NB4 (cell line): ENCODE data around the gene GRM7.

ENCODE experiments used
- DNase-seq: peaks from one replicate; pipeline ENCODE4 v3.0.0; 2010; ENCODE audit warnings: low read depth
- H3K4me3 ChIP-seq: one replicate; pipeline ENCODE4 v1.5.1; 2011; ENCODE audit warnings: mild to moderate bottlenecking, low read depth, low read length, moderate library complexity
- MYC ChIP-seq: IDR thresholded peaks from 2 replicates; pipeline ENCODE4 v1.6.1; 2011; ENCODE audit warnings: low read depth, low read length
- POLR2A ChIP-seq: IDR thresholded peaks from 2 replicates; pipeline ENCODE4 v1.6.1; 2011; ENCODE audit warnings: mild to moderate bottlenecking; ENCODE audit not compliant: insufficient read length; ENCODE audit errors: extremely low read depth
- TF ChIP-seq, protein P1 (sequence below): IDR thresholded peaks from 2 replicates; pipeline ENCODE4 v1.6.1; 2011; ENCODE audit warnings: low read depth, low read length
- TF ChIP-seq, protein P2 (sequence below): IDR thresholded peaks from one replicate; pipeline ENCODE4 v1.5.1; 2012; ENCODE audit warnings: low read depth, low read length

The GRM7 gene

DNA sequence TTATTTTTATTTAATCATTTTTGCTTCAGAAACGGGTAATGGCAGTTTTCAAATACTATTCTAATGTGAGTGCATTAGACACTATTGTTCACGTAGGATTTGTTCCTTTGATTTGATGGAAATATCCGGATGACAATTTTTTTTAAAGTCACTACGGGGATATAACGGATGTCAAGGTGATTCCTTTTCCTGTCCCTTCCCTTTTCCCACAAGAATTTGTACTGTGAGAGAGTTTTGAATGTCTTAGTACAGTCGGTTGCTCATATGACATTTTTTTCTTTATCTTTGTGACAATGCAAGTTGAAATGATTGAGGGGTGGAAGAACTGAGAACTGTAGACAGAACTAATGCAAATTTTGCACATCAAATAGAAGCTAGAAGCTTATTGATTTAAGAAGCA lies 209.5 kb downstream of the GRM7 start:
- no peak overlapping the region for H3K4me3 ChIP-seq
- no peak for TF ChIP-seq POLR2A
- TF ChIP-seq, protein P1, sequence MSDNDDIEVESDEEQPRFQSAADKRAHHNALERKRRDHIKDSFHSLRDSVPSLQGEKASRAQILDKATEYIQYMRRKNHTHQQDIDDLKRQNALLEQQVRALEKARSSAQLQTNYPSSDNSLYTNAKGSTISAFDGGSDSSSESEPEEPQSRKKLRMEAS = no peak
- TF ChIP-seq, protein P2, sequence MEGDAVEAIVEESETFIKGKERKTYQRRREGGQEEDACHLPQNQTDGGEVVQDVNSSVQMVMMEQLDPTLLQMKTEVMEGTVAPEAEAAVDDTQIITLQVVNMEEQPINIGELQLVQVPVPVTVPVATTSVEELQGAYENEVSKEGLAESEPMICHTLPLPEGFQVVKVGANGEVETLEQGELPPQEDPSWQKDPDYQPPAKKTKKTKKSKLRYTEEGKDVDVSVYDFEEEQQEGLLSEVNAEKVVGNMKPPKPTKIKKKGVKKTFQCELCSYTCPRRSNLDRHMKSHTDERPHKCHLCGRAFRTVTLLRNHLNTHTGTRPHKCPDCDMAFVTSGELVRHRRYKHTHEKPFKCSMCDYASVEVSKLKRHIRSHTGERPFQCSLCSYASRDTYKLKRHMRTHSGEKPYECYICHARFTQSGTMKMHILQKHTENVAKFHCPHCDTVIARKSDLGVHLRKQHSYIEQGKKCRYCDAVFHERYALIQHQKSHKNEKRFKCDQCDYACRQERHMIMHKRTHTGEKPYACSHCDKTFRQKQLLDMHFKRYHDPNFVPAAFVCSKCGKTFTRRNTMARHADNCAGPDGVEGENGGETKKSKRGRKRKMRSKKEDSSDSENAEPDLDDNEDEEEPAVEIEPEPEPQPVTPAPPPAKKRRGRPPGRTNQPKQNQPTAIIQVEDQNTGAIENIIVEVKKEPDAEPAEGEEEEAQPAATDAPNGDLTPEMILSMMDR = no peak
- TF ChIP-seq MYC = no peak
- no peak for DNase-seq

DNA sequence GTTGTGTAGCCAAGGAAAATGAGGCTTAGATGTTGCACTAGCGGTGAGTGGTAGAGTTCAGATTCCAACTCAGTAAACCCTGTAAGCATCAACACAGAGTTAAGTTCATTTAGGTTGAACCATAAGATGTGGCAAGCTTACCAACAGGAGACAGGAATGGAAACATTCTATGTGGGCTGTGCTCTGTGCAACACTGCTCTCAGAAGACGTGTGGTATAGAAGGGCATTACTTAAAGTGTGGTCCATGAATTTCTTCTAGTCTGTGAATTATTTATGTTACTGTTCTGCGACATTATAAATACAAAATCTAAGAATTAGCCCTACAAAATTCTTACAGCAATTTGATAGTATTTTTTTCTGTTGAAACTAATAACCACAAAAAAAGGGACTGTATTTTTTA lies 213.3 kb downstream of the GRM7 start:
- no peak overlapping the region for H3K4me3 ChIP-seq
- DNase-seq = no peak
- TF ChIP-seq POLR2A (no peak), MYC (no peak)
- TF ChIP-seq, protein P1 = no peak
- TF ChIP-seq, protein P2 = no peak

DNA sequence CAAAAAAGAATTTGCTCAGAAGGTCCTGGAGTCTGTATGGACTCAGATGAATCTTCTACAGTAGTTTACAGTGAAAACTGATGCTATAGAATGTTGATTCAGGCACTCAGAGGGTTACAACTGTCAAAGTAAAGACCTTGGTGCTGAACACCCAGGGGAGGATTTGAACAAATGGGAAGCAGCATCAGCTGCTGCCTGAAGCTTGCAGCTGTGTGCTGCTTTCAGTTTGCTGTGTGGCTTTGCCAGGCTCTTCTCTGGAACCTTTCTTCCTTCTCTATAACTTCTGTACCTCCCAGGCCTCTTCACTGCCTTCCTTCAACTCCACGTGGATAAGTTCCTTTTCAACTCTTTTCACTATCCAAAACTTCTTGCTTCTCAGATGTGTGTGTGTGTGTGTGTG lies 214.2 kb downstream of the GRM7 start:
- no peak overlapping the region for H3K4me3 ChIP-seq
- no peak for DNase-seq
- TF ChIP-seq, protein P2 = no peak
- TF ChIP-seq, protein P1 = no peak

DNA sequence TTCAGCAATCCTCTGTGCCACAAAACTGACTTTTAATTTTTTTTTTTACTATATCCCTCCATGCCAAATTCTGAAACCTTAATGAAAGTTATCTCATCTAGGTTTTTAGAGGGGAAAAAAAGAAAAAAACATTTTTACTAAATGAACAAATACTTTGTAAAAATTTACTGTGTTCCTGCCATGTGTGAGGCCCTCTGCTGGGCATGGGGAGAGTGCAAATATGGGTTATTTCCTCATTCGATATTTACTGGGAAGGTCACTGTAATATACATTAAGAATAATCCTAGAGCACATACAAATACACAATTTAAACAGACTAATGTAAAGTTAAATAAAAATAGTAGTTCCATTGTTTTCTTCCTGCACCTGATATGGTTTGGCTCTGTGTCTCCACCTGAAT lies 215.0 kb downstream of the GRM7 start:
- TF ChIP-seq, protein P2 = peak; percentile 19
- TF ChIP-seq POLR2A = no peak
- peak; percentile 2 for DNase-seq
- no peak overlapping the region for H3K4me3 ChIP-seq

DNA sequence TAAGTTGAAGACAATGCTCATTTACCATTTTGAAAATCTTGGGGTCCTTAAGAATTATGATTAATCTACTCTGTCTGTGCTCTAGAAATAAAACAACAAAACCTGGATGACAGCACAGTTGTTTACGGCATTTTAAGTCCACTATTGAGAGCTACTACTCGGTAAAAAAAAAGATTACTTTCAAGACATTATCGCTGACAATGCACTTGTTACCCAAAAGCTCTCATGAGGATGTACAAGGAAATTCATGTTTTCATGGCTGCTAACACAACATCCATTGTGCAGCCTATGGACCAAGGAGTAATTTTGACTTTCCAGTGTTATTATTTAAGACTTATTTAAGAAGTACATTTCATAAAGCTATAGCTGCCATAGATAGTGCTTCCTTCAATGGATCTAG lies 221.3 kb downstream of the GRM7 start:
- DNase-seq = no peak
- no peak overlapping the region for H3K4me3 ChIP-seq
- TF ChIP-seq MYC (no peak), POLR2A (no peak)
- TF ChIP-seq, protein P1 = no peak
- TF ChIP-seq, protein P2 = no peak

DNA sequence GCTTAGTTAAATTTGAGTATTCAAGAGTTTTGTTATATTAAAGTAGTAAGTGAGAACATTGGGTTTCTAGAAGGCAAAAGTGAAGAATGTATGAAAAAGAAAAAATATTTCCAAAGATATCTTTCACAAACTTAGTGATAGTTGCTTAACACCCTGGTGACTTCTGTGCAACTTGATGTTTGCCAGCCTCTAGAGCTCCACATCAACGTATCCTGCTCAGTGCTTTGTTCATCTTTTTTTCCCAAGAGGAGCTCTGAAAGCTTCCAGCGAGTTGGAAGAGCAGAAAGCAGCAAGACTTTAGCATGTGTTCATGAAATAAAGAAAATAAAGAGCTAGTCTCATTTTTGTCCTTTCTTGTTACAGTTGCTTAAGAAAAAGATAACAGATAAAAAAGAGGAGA lies 225.5 kb downstream of the GRM7 start:
- no peak for DNase-seq
- TF ChIP-seq, protein P1 = no peak
- TF ChIP-seq, protein P2 = no peak
- no peak for TF ChIP-seq MYC
- no peak for TF ChIP-seq POLR2A

More for the DNA sequence above, 225.5 kb downstream of the GRM7 start:
- H3K4me3 ChIP-seq = no peak overlapping the region
